ENCODE data around the gene NIPBL.

DNA sequence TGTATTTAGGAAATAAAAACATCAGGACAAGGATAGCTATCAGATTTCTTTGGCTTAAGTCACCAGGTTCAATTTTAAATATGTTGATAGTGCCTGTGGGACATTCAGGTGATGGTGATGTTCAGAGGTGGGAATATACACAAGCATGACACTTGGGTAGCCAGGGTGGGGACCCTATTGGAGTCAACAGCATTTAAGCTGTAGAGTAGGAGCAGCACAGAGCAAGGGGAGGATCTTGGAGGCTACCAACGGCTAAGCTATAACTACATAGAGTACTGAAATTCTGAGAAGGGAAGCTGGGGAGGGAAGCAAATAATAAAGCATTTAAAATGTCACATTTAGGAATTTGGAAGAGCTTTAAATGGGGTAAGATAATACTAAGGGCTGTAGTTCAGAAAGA is 194.9 kb downstream of the NIPBL start:
- TF ChIP-seq, protein P1, sequence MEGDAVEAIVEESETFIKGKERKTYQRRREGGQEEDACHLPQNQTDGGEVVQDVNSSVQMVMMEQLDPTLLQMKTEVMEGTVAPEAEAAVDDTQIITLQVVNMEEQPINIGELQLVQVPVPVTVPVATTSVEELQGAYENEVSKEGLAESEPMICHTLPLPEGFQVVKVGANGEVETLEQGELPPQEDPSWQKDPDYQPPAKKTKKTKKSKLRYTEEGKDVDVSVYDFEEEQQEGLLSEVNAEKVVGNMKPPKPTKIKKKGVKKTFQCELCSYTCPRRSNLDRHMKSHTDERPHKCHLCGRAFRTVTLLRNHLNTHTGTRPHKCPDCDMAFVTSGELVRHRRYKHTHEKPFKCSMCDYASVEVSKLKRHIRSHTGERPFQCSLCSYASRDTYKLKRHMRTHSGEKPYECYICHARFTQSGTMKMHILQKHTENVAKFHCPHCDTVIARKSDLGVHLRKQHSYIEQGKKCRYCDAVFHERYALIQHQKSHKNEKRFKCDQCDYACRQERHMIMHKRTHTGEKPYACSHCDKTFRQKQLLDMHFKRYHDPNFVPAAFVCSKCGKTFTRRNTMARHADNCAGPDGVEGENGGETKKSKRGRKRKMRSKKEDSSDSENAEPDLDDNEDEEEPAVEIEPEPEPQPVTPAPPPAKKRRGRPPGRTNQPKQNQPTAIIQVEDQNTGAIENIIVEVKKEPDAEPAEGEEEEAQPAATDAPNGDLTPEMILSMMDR (IDR thresholded peaks at IDR 0.05), result no peak
- TF ChIP-seq POLR2AphosphoS5 (IDR thresholded peaks at IDR 0.05), result no peak
